GM23248 (cell line): ENCODE results near the gene MMS19. TPM values are rescaled to one million over a fixed set of nuclear protein-coding genes. Genes with fewer than 3 reads are reported as not detected.
A peak's percentile ranks its signal among the peaks of the same experiment; 100 is the strongest.

ENCODE experiments used
- DNase-seq: peaks from one replicate; pipeline ENCODE4 v3.0.0-alpha.2; 2015
- H2AFZ ChIP-seq: fragments of 200-600 bp; sonication (generic); 2 replicates; pipeline ENCODE4 v1.6.1; 2016; ENCODE audit warnings: antibody characterized with exemption
- H3F3A ChIP-seq: fragments of 200-600 bp; sonication (generic); 2 replicates; pipeline ENCODE4 v1.6.1; 2016; ENCODE audit warnings: mild to moderate bottlenecking, antibody characterized with exemption, mixed run types; ENCODE audit not compliant: insufficient read depth
- H3K27ac ChIP-seq: fragments of 200-600 bp; sonication (generic); 2 replicates; pipeline ENCODE4 v1.5.1; 2016; ENCODE audit warnings: mild to moderate bottlenecking
- H3K27me3 ChIP-seq: fragments of 200-600 bp; sonication (generic); replicated peaks from 2 replicates; pipeline ENCODE4 v1.6.1; 2016; ENCODE audit warnings: mild to moderate bottlenecking; ENCODE audit not compliant: insufficient read depth
- H3K36me3 ChIP-seq: fragments of 200-600 bp; sonication (generic); 2 replicates; pipeline ENCODE4 v1.6.1; 2016; ENCODE audit warnings: low read depth, mild to moderate bottlenecking
- H3K4me1 ChIP-seq: fragments of 200-600 bp; sonication (generic); 2 replicates; pipeline ENCODE4 v1.6.1; 2016; ENCODE audit warnings: mild to moderate bottlenecking; ENCODE audit not compliant: insufficient read depth
- H3K4me2 ChIP-seq: fragments of 200-600 bp; sonication (generic); one replicate; pipeline ENCODE4 v1.6.1; 2016; ENCODE audit warnings: mild to moderate bottlenecking; ENCODE audit not compliant: unreplicated experiment
- H3K4me3 ChIP-seq: fragments of 200-600 bp; sonication (generic); 2 replicates; pipeline ENCODE4 v1.5.1; 2016; ENCODE audit warnings: mild to moderate bottlenecking
- H3K79me2 ChIP-seq: fragments of 200-600 bp; sonication (generic); 2 replicates; pipeline ENCODE4 v1.6.1; 2016; ENCODE audit warnings: mild to moderate bottlenecking; ENCODE audit not compliant: insufficient read depth
- H3K9ac ChIP-seq: fragments of 200-600 bp; sonication (generic); 2 replicates; pipeline ENCODE4 v1.6.1; 2016; ENCODE audit warnings: mild to moderate bottlenecking
- H3K9me2 ChIP-seq: fragments of 200-600 bp; sonication (generic); 2 replicates; pipeline ENCODE4 v1.6.1; 2016; ENCODE audit warnings: mixed run types, mild to moderate bottlenecking, moderate library complexity; ENCODE audit not compliant: insufficient read depth
- H3K9me3 ChIP-seq: fragments of 200-600 bp; sonication (generic); one replicate; pipeline ENCODE4 v1.6.1; 2017; ENCODE audit warnings: low read depth
- H4K20me1 ChIP-seq: fragments of 200-600 bp; sonication (generic); 2 replicates; pipeline ENCODE4 v1.6.0; 2016; ENCODE audit not compliant: insufficient read depth
- EZH2 ChIP-seq: fragments of 200-600 bp; sonication (generic); IDR thresholded peaks from 2 replicates; pipeline ENCODE4 v1.6.1; 2018; ENCODE audit warnings: antibody characterized with exemption, mild to moderate bottlenecking; ENCODE audit not compliant: insufficient read depth, poor library complexity, severe bottlenecking
- EZH2phosphoT487 ChIP-seq: fragments of 200-600 bp; sonication (generic); IDR thresholded peaks from 2 replicates; pipeline ENCODE4 v1.6.1; 2018; ENCODE audit warnings: antibody characterized with exemption, moderate library complexity, mild to moderate bottlenecking, low read depth; ENCODE audit not compliant: insufficient read depth
- WGBS, 2 experiments: methylation state at CpG; one replicate each; pipeline ENCODE4 v1.1.6; 2015 to 2017; ENCODE audit warnings: low lambda C conversion rate in 2 of 2, low coverage in 1 of 2; ENCODE audit errors: missing lambda C conversion rate in 2 of 2; 5-methylcytosine and 5-hydroxymethylcytosine counted together
- in situ Hi-C: fragments of 300-500 bp; cut with MboI; formaldehyde crosslinking; loops from 2 replicates; pipeline ENCODE4 v1.15.0; 2020
- polyA plus RNA-seq: library from polyadenylated mRNA; unstranded; fragments of >200 nt; fragmentation: Nextera tagmentation; extraction: Ambion mirVana; gene quantifications from 2 replicates; pipeline ENCODE4 v1.2.1, GENCODE V29; 2016
- total RNA-seq: library from RNA; depleted of rRNA; stranded (reverse); fragments of >200 nt; shearing (Covaris generic); gene quantifications from 2 replicates; pipeline ENCODE4 v1.2.3, GENCODE V29; 2014

The MMS19 gene
- total and polyA plus RNA-seq, 2 experiments from 2014 or later: 40.0 to 89.7 TPM

- H3K9me2 ChIP-seq: no peaks in the 10 kb centered on the region
- H3K79me2 ChIP-seq: peaks cover 54% of the 10 kb centered on the region
- H4K20me1 ChIP-seq: no peaks in the 10 kb centered on the region
- no peaks in the 10 kb centered on the region for H3K27me3 ChIP-seq
- 90 to 96% methylated on average over 5 of the region's 5 CpGs for WGBS, 2 experiments
- peaks cover 37% of the 10 kb centered on the region for H3F3A ChIP-seq
- no peak for DNase-seq
- H3K4me3 ChIP-seq: no peak overlapping the region
- no peaks in the 10 kb centered on the region for H3K9me3 ChIP-seq
- in situ Hi-C loops: no loop called here
- no peak overlapping the region for H3K9ac ChIP-seq
- no peak overlapping the region for H2AFZ ChIP-seq
- H3K27ac ChIP-seq: no peak overlapping the region
- TF ChIP-seq EZH2phosphoT487 (no peak), EZH2 (no peak)
- no peak overlapping the region for H3K4me2 ChIP-seq
- peaks cover 51% of the 10 kb centered on the region for H3K4me1 ChIP-seq
- H3K36me3 ChIP-seq: no peaks in the 10 kb centered on the region
Measured at GRCh38 chr10:97537186-97537869, 39.1 kb upstream of the MMS19 start.

GRCh38 chr10:97534746-97535367 is 36.6 kb upstream of the MMS19 start:
- Histone ChIP-seq H3K4me2 (no peak overlapping the region), H3K79me2 (peaks cover 66% of the 10 kb centered on the region), H3K4me3 (no peak overlapping the region), H4K20me1 (no peaks in the 10 kb centered on the region), H3K9ac (no peak overlapping the region), H2AFZ (no peak overlapping the region), H3K27me3 (no peaks in the 10 kb centered on the region), H3K4me1 (peaks cover 31% of the 10 kb centered on the region), H3K9me3 (no peaks in the 10 kb centered on the region), H3K36me3 (no peaks in the 10 kb centered on the region), H3F3A (peaks cover 12% of the 10 kb centered on the region), H3K27ac (no peak overlapping the region), H3K9me2 (no peaks in the 10 kb centered on the region)
- TF ChIP-seq EZH2 (no peak), EZH2phosphoT487 (no peak)
- in situ Hi-C loops: no loop called here
- 74 to 77% methylated on average over 6 of the region's 6 CpGs for WGBS, 2 experiments
- peak; percentile 61 for DNase-seq

- Histone ChIP-seq H3K4me2 (no peak overlapping the region), H3K79me2 (peaks cover 64% of the 10 kb centered on the region)
- in situ Hi-C loops: no loop called here
Measured at GRCh38 chr10:97533888-97534287, 35.7 kb upstream of the MMS19 start.

DNA sequence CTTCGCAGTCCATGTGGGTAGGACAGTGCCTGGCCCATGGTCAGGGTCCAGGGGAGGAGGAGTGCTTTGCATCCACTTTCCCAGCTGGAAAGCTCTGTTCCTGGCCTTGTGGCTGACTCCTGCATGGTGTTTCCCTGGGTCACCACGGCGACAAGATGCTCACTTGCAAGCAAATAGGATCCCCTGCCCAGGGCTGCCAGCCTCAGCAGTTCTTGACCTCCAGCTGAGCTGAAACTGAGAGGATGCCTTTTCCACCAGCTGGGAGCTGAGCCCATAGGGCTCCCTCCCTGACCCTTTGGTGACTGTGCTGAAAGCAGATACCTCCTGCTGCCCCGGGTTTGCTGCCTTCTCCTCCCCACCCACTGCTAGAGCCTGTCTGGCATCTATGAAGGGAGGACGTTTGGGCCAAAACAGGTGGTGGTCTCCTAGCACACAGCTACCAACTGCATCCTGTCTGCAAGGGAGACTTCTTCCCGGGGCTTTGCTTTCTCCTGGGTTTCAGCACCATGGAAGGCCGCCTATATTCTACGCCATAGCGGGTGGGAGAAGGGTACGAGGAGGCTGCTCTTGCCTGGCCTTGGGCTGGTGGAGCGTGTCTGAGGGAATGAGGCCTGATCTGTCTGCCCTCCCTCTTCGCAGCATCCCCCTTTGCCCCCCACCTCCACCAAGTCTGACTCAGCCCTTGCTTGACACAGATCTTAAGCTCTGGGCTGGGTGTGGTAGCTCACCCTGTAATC is 34.9 kb upstream of the MMS19 start:
- Histone ChIP-seq H3K4me1 (peaks cover 15% of the 10 kb centered on the region), H3K4me3 (no peak overlapping the region), H3K27me3 (no peaks in the 10 kb centered on the region), H3K9me3 (no peaks in the 10 kb centered on the region), H3K4me2 (no peak overlapping the region), H3K27ac (no peak overlapping the region), H4K20me1 (no peaks in the 10 kb centered on the region), H3K9ac (no peak overlapping the region), H3K9me2 (no peaks in the 10 kb centered on the region), H3F3A (no peaks in the 10 kb centered on the region), H2AFZ (no peak overlapping the region), H3K36me3 (no peaks in the 10 kb centered on the region), H3K79me2 (peaks cover 60% of the 10 kb centered on the region)
- 53 to 60% methylated on average over 11 to 12 of the region's 12 CpGs for WGBS, 2 experiments
- in situ Hi-C loops: no loop called here
- no peak for TF ChIP-seq EZH2phosphoT487
- TF ChIP-seq EZH2: no peak
- DNase-seq: peak; percentile 29

More at GRCh38 chr10:97533888-97534287, 35.7 kb upstream of the MMS19 start:
- Histone ChIP-seq H3K9me3 (no peaks in the 10 kb centered on the region), H3K27me3 (no peaks in the 10 kb centered on the region), H3K4me1 (peaks cover 22% of the 10 kb centered on the region), H3K9me2 (no peaks in the 10 kb centered on the region), H3F3A (peaks cover 5% of the 10 kb centered on the region), H3K9ac (no peak overlapping the region), H3K27ac (no peak overlapping the region), H4K20me1 (no peaks in the 10 kb centered on the region), H2AFZ (no peak overlapping the region), H3K4me3 (no peak overlapping the region), H3K36me3 (no peaks in the 10 kb centered on the region)
- DNase-seq: no peak
- WGBS, 2 experiments: 74 to 80% methylated on average over 6 of the region's 6 CpGs
- no peak for TF ChIP-seq EZH2phosphoT487
- no peak for TF ChIP-seq EZH2
